Caco-2 (cell line): ENCODE measurements around the gene SMIM43. TPM values are rescaled to one million over a fixed set of nuclear protein-coding genes. Genes with fewer than 3 reads are reported as not detected.

Experiments used
- BruUV-seq: library from RNA; stranded (reverse); fragments of 400-500 nt; replicated peaks from 2 replicates; lab custom pipeline; 2021; lab: Mats Ljungman, UMichigan
- CTCF ChIA-PET: fragments of 300-600 bp; sonication (Branson Sonifier 250); formaldehyde crosslinking; loops from one replicate; lab custom pipeline; 2022; ENCODE audit warnings: antibody characterized with exemption; lab: Charles Lee
- POLR2A ChIA-PET: fragments of 300-600 bp; sonication (Branson Sonifier 250); formaldehyde crosslinking; loops from one replicate; lab custom pipeline; 2022; ENCODE audit warnings: antibody characterized with exemption; lab: Charles Lee
- DNase-seq, 2 experiments: peaks; one replicate each; pipeline versions ENCODE4 v3.0.0 to v3.0.0-alpha.2; 2020 to 2022
- H3K27me3 ChIP-seq: replicated peaks from 2 replicates; pipeline ENCODE4 v1.6.0; 2011; ENCODE audit warnings: low read length; ENCODE audit not compliant: control insufficient read depth, insufficient read depth
- H3K36me3 ChIP-seq: 2 replicates; pipeline ENCODE4 v1.5.1; 2011; ENCODE audit warnings: low read length; ENCODE audit not compliant: control insufficient read depth, insufficient read depth
- H3K4me1 ChIP-seq: fragments of 250-450 bp; sonication (Bioruptor Pico); 2 replicates; pipeline ENCODE4 v1.5.1; 2020; ENCODE audit warnings: mild to moderate bottlenecking
- H3K4me3 ChIP-seq: 2 replicates; pipeline ENCODE4 v1.5.1; 2011; ENCODE audit warnings: low read depth, mild to moderate bottlenecking, control low read depth, low read length
- H3K9me3 ChIP-seq: fragments of 250-450 bp; sonication (Bioruptor Pico); 2 replicates; pipeline ENCODE4 v1.5.1; 2020; ENCODE audit warnings: mild to moderate bottlenecking, moderate library complexity
- H3K27ac Mint-ChIP-seq: one replicate; pipeline ENCODE4 v1.8.0; 2022; ENCODE audit warnings: mixed read lengths; ENCODE audit not compliant: unreplicated experiment
- H3K27me3 Mint-ChIP-seq: one replicate; pipeline ENCODE4 v1.8.0; 2022; ENCODE audit warnings: mixed read lengths; ENCODE audit not compliant: insufficient read depth, unreplicated experiment
- H3K36me3 Mint-ChIP-seq: one replicate; pipeline ENCODE4 v1.8.0; 2022; ENCODE audit warnings: mild to moderate bottlenecking, mixed read lengths; ENCODE audit not compliant: insufficient read depth, unreplicated experiment
- H3K4me1 Mint-ChIP-seq: one replicate; pipeline ENCODE4 v1.8.0; 2022; ENCODE audit warnings: low read depth, mixed read lengths; ENCODE audit not compliant: unreplicated experiment
- H3K4me3 Mint-ChIP-seq: one replicate; pipeline ENCODE4 v1.8.0; 2022; ENCODE audit warnings: mild to moderate bottlenecking, moderate library complexity, mixed read lengths; ENCODE audit not compliant: unreplicated experiment
- H3K9me3 Mint-ChIP-seq: one replicate; pipeline ENCODE4 v1.8.0; 2022; ENCODE audit warnings: mixed read lengths; ENCODE audit not compliant: unreplicated experiment
- CTCF ChIP-seq, 2 experiments: fragments of 200-600 bp in 1 of 2; IDR thresholded peaks; 1 replicate in 1 of 2; 2 replicates in 1 of 2; pipeline versions ENCODE4 v1.5.1 to v1.8.0; 2011 to 2022; ENCODE audit warnings: antibody characterized with exemption in 1 of 2, control low read depth in 1 of 2, inconsistent platforms in 1 of 2, low read depth in 1 of 2, low read length in 1 of 2, mild to moderate bottlenecking in 1 of 2, moderate library complexity in 1 of 2; ENCODE audit not compliant: insufficient read depth in 1 of 2, severe bottlenecking in 1 of 2, unreplicated experiment in 1 of 2
- intact Hi-C: fragments of 100-400 bp; cut with micrococcal nuclease; formaldehyde crosslinking; loops from one replicate; pipeline ENCODE4 v1.10.0; 2022; ENCODE audit not compliant: unreplicated experiment
- total RNA-seq: library from RNA; stranded (reverse); gene quantifications from 2 replicates; pipeline ENCODE4 v1.2.3, GENCODE V29; 2022

The SMIM43 gene
- total RNA-seq, 1 experiment from 2014 or later, result not detected

DNA sequence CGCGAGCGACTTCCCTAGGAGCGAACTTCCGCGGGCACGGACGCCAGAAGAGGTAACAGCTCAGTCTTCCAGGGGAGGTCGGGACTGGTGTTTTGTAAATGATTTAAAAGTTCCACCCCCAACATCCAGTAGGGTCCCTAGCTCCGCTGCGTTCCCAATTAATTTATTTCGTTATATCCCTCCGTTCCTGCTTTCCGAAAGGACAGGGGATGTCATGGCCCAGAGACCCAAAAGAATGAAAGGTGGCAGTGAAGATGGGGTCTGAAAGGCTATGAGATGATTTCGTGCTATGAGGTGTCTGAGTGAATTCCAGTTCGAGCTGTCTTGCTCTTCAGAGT, 373 bp upstream of the SMIM43 start:
- Mint-ChIP-seq H3K4me3 (no peak overlapping the region), H3K36me3 (no peaks in the 10 kb centered on the region), H3K27me3 (peaks cover 8% of the 10 kb centered on the region), H3K9me3 (no peaks in the 10 kb centered on the region), H3K27ac (no peak overlapping the region), H3K4me1 (no peaks in the 10 kb centered on the region)
- POLR2A ChIA-PET, result no interaction called here
- TF ChIP-seq CTCF (IDR thresholded peaks at IDR 0.05; ENCODE audit: insufficient read depth in 1 of 2, low read depth in 1 of 2, low read length in 1 of 2, severe bottlenecking in 1 of 2, unreplicated experiment in 1 of 2), result no peak
- Histone ChIP-seq H3K9me3 (no peaks in the 10 kb centered on the region), H3K27me3 (no peaks in the 10 kb centered on the region), H3K4me1 (no peaks in the 10 kb centered on the region), H3K36me3 (no peaks in the 10 kb centered on the region), H3K4me3 (no peak overlapping the region)
- CTCF ChIA-PET, result no interaction called here
- BruUV-seq, result no TSS peak
- DNase-seq, result no peak
- intact Hi-C loops, result no loop called here

GRCh38 chr4:121764303-121764701, 662 bp downstream of the SMIM43 start:
- H3K4me3 Mint-ChIP-seq, result no peak overlapping the region

GRCh38 chr4:121760205-121760604, 4.8 kb downstream of the SMIM43 start:
- peaks cover 5% of the 10 kb centered on the region for H3K27me3 Mint-ChIP-seq
- H3K27ac Mint-ChIP-seq, result no peak overlapping the region
- CTCF ChIA-PET, result no interaction called here
- POLR2A ChIA-PET, result no interaction called here
- Histone ChIP-seq H3K27me3 (no peaks in the 10 kb centered on the region), H3K4me3 (no peak overlapping the region), H3K4me1 (no peaks in the 10 kb centered on the region), H3K36me3 (no peaks in the 10 kb centered on the region), H3K9me3 (no peaks in the 10 kb centered on the region)
- TF ChIP-seq CTCF (IDR thresholded peaks at IDR 0.05; ENCODE audit: insufficient read depth in 1 of 2, low read depth in 1 of 2, low read length in 1 of 2, severe bottlenecking in 1 of 2, unreplicated experiment in 1 of 2), result no peak
- H3K36me3 Mint-ChIP-seq, result no peaks in the 10 kb centered on the region
- no TSS peak for BruUV-seq
- no peak for DNase-seq
- H3K9me3 Mint-ChIP-seq, result no peaks in the 10 kb centered on the region
- H3K4me1 Mint-ChIP-seq, result no peaks in the 10 kb centered on the region
- H3K4me3 Mint-ChIP-seq, result no peak overlapping the region
- intact Hi-C loops, result no loop called here

More at GRCh38 chr4:121764303-121764701, 662 bp downstream of the SMIM43 start:
- H3K9me3 Mint-ChIP-seq, result no peaks in the 10 kb centered on the region
- H3K27me3 ChIP-seq, result no peaks in the 10 kb centered on the region
- H3K9me3 ChIP-seq, result no peaks in the 10 kb centered on the region
- BruUV-seq, result no TSS peak
- H3K27me3 Mint-ChIP-seq, result peaks cover 7% of the 10 kb centered on the region
- no peaks in the 10 kb centered on the region for H3K36me3 Mint-ChIP-seq
- H3K4me1 ChIP-seq, result no peaks in the 10 kb centered on the region
- TF ChIP-seq CTCF (IDR thresholded peaks at IDR 0.05; ENCODE audit: insufficient read depth in 1 of 2, low read depth in 1 of 2, low read length in 1 of 2, severe bottlenecking in 1 of 2, unreplicated experiment in 1 of 2), result no peak
- CTCF ChIA-PET, result no interaction called here
- H3K4me1 Mint-ChIP-seq, result no peaks in the 10 kb centered on the region
- no peak for DNase-seq
- H3K36me3 ChIP-seq, result no peaks in the 10 kb centered on the region
- intact Hi-C loops, result no loop called here
- no peak overlapping the region for H3K27ac Mint-ChIP-seq
- H3K4me3 ChIP-seq, result no peak overlapping the region
- POLR2A ChIA-PET, result no interaction called here
